Neural cell (in vitro differentiated cells): Measurements from ENCODE around the gene PIP5K1B. TPM values are rescaled to one million over a fixed set of nuclear protein-coding genes. Genes with fewer than 3 reads are reported as not detected.

Source experiments
- H2AFZ ChIP-seq: fragments of 200-600, 300-800 bp; sonication (generic), shearing (Covaris generic); 2 replicates; pipeline ENCODE4 v1.6.0; 2014; ENCODE audit warnings: low read depth, mild to moderate bottlenecking, antibody characterized with exemption, low read length, moderate library complexity
- H3F3A ChIP-seq: fragments of 200-600 bp; shearing (Covaris generic); 2 replicates; pipeline ENCODE4 v1.6.1; 2016; ENCODE audit warnings: mild to moderate bottlenecking, moderate library complexity, mixed read lengths, antibody characterized with exemption, low read length; ENCODE audit not compliant: insufficient read depth, poor library complexity, severe bottlenecking
- H3K27ac ChIP-seq: fragments of 200-600, 300-800 bp; sonication (generic), shearing (Covaris generic); 2 replicates; pipeline ENCODE4 v1.5.1; 2014; ENCODE audit warnings: mild to moderate bottlenecking, low read length, moderate library complexity
- H3K27me3 ChIP-seq: fragments of 300-800, 200-600 bp; sonication (generic), shearing (Covaris generic); 2 replicates; pipeline ENCODE4 v1.6.0; 2014; ENCODE audit warnings: mild to moderate bottlenecking, low read depth, low read length, moderate library complexity; ENCODE audit not compliant: insufficient read depth
- H3K36me3 ChIP-seq: fragments of 300-800, 200-600 bp; sonication (generic), shearing (Covaris generic); 2 replicates; pipeline ENCODE4 v1.5.1; 2014; ENCODE audit warnings: mild to moderate bottlenecking, antibody characterized with exemption, low read length, moderate library complexity; ENCODE audit not compliant: insufficient read depth
- H3K4me2 ChIP-seq: fragments of 300-800, 200-600 bp; sonication (generic), shearing (Covaris generic); 2 replicates; pipeline ENCODE4 v1.6.0; 2014; ENCODE audit warnings: mild to moderate bottlenecking, low read length
- H3K4me3 ChIP-seq: fragments of 300-800, 200-600 bp; sonication (generic), shearing (Covaris generic); 2 replicates; pipeline ENCODE4 v1.5.1; 2014; ENCODE audit warnings: mild to moderate bottlenecking, low read length, moderate library complexity
- H3K79me2 ChIP-seq: fragments of 200-600 bp; shearing (Covaris generic); replicated peaks from 2 replicates; pipeline ENCODE4 v1.6.0; 2014; ENCODE audit warnings: mild to moderate bottlenecking, low read length, moderate library complexity; ENCODE audit not compliant: insufficient read depth
- H3K9ac ChIP-seq: fragments of 300-800, 200-600 bp; sonication (generic), shearing (Covaris generic); 2 replicates; pipeline ENCODE4 v1.6.1; 2016; ENCODE audit warnings: mild to moderate bottlenecking, low read length, mixed read lengths
- H3K9me2 ChIP-seq: fragments of 200-600 bp; shearing (Covaris generic); 2 replicates; pipeline ENCODE4 v1.6.1; 2016; ENCODE audit warnings: mild to moderate bottlenecking, low read length, mixed read lengths; ENCODE audit not compliant: insufficient read depth
- H3K9me3 ChIP-seq: fragments of 200-600, 300-800 bp; sonication (generic), shearing (Covaris generic); 2 replicates; pipeline ENCODE4 v1.6.1; 2016; ENCODE audit warnings: mild to moderate bottlenecking, mixed run types, low read length, moderate library complexity, mixed read lengths
- H4K20me1 ChIP-seq: fragments of 200-600 bp; shearing (Covaris generic); 2 replicates; pipeline ENCODE4 v1.6.1; 2016; ENCODE audit warnings: mild to moderate bottlenecking, mixed run types; ENCODE audit not compliant: insufficient read depth
- EP300 ChIP-seq: fragments of 450-650 bp; conservative IDR thresholded peaks from 2 replicates; pipeline ENCODE4 v1.6.1; 2014; ENCODE audit warnings: antibody characterized with exemption, mild to moderate bottlenecking, moderate library complexity; ENCODE audit not compliant: poor library complexity, severe bottlenecking
- EZH2 ChIP-seq: fragments of 200-600, 300-800 bp; shearing (Covaris generic), sonication (generic); IDR thresholded peaks from 2 replicates; pipeline ENCODE4 v1.6.1; 2014; ENCODE audit warnings: antibody characterized with exemption, low read length, borderline replicate concordance, mild to moderate bottlenecking; ENCODE audit not compliant: insufficient read depth, poor library complexity, severe bottlenecking
- MXI1 ChIP-seq: fragments of 450-650 bp; conservative IDR thresholded peaks from 2 replicates; pipeline ENCODE4 v1.6.1; 2014; ENCODE audit warnings: antibody characterized with exemption, mild to moderate bottlenecking; ENCODE audit not compliant: poor library complexity, severe bottlenecking
- POLR2AphosphoS5 ChIP-seq: IDR thresholded peaks from 2 replicates; pipeline ENCODE4 v1.6.1; 2012
- RAD21 ChIP-seq: fragments of 450-650 bp; conservative IDR thresholded peaks from 2 replicates; pipeline ENCODE4 v1.6.1; 2014; ENCODE audit warnings: antibody characterized with exemption, mild to moderate bottlenecking, moderate library complexity
- SMC3 ChIP-seq: fragments of 450-650 bp; conservative IDR thresholded peaks from 2 replicates; pipeline ENCODE4 v1.6.1; 2014; ENCODE audit warnings: antibody characterized with exemption, mild to moderate bottlenecking, moderate library complexity; ENCODE audit not compliant: poor library complexity
- TAF1 ChIP-seq: IDR thresholded peaks from 2 replicates; pipeline ENCODE4 v1.6.1; 2012; ENCODE audit warnings: low read depth
- polyA plus RNA-seq: library from polyadenylated mRNA; depleted of rRNA; stranded (reverse); fragments of >200 nt; gene quantifications from 2 replicates; pipeline ENCODE4 v1.2.3, GENCODE V29; 2014
- TF ChIP-seq, protein P1 (sequence below): fragments of 450-650 bp; IDR thresholded peaks from 2 replicates; pipeline ENCODE4 v1.5.1; 2014; ENCODE audit warnings: antibody characterized with exemption, mild to moderate bottlenecking, moderate library complexity; ENCODE audit not compliant: poor library complexity, severe bottlenecking
- TF ChIP-seq, protein P2 (sequence below): IDR thresholded peaks from 2 replicates; pipeline ENCODE4 v1.6.1; 2012; ENCODE audit warnings: borderline replicate concordance

PIP5K1B gene
- polyA plus RNA-seq, 1 donor from 2014 or later, result 1.5 TPM

DNA sequence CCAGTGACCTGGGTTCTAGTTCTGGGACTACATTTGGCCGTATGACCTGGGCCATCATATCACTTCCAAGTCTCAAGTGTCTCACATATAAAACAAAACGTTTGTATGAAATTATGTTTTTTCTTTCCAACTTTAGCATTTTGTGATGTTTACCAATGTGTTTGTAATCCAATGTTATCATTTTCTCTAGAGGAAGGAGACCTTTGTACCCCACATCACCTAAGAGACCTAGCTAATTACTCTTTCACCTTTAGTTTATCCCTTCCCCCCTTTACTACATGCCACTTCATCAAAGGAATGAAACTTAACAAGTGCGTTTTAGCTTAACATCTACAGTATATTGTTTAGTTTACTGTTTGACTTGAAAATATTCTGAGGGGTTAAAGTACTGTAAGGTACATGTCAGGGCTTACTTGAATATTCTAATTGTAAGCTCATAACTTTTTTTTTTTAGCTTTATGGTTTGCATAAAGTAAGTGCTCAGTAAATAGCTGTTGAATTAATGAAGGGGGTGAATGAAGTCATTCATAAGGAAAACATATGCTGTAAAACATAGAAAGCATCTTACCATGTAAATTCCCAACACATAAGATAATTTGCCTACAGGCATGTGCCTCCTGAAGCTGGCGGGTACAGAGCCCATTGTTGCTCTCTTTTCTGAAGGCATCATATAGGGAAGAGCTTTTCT lies 2.9 kb downstream of the PIP5K1B start (continued):
- no peak for TF ChIP-seq RAD21

DNA sequence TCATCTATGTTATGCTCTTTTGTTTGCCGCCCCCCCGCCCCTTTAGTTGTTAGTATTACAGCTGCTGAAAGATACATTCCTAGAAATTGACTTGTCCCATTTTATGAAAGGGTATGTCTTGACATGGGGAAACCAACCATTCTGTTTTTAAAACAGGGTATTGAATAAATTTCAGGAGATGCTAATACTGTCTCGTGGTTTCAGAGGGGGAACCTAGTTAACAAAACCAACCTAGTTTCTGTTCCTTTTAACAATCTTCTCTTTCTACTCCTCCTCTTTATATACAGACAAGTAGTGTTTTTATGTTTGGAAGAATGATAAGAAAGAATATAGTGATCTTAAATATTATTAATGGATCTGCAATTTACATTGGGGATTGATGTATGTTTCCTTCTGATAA lies 3.5 kb downstream of the PIP5K1B start:
- Histone ChIP-seq H3K79me2 (no peaks in the 10 kb centered on the region), H3K27me3 (peaks cover 13% of the 10 kb centered on the region), H3K27ac (no peak overlapping the region), H4K20me1 (no peaks in the 10 kb centered on the region), H3F3A (no peaks in the 10 kb centered on the region), H3K9me3 (no peaks in the 10 kb centered on the region), H3K4me3 (no peak overlapping the region), H3K4me2 (no peak overlapping the region), H3K36me3 (no peaks in the 10 kb centered on the region), H3K9me2 (no peaks in the 10 kb centered on the region), H2AFZ (no peak overlapping the region), H3K9ac (no peak overlapping the region)
- TF ChIP-seq, protein P1, sequence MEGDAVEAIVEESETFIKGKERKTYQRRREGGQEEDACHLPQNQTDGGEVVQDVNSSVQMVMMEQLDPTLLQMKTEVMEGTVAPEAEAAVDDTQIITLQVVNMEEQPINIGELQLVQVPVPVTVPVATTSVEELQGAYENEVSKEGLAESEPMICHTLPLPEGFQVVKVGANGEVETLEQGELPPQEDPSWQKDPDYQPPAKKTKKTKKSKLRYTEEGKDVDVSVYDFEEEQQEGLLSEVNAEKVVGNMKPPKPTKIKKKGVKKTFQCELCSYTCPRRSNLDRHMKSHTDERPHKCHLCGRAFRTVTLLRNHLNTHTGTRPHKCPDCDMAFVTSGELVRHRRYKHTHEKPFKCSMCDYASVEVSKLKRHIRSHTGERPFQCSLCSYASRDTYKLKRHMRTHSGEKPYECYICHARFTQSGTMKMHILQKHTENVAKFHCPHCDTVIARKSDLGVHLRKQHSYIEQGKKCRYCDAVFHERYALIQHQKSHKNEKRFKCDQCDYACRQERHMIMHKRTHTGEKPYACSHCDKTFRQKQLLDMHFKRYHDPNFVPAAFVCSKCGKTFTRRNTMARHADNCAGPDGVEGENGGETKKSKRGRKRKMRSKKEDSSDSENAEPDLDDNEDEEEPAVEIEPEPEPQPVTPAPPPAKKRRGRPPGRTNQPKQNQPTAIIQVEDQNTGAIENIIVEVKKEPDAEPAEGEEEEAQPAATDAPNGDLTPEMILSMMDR, result no peak
- TF ChIP-seq EP300, result no peak
- no peak for TF ChIP-seq TAF1
- no peak for TF ChIP-seq EZH2
- TF ChIP-seq, protein P2, sequence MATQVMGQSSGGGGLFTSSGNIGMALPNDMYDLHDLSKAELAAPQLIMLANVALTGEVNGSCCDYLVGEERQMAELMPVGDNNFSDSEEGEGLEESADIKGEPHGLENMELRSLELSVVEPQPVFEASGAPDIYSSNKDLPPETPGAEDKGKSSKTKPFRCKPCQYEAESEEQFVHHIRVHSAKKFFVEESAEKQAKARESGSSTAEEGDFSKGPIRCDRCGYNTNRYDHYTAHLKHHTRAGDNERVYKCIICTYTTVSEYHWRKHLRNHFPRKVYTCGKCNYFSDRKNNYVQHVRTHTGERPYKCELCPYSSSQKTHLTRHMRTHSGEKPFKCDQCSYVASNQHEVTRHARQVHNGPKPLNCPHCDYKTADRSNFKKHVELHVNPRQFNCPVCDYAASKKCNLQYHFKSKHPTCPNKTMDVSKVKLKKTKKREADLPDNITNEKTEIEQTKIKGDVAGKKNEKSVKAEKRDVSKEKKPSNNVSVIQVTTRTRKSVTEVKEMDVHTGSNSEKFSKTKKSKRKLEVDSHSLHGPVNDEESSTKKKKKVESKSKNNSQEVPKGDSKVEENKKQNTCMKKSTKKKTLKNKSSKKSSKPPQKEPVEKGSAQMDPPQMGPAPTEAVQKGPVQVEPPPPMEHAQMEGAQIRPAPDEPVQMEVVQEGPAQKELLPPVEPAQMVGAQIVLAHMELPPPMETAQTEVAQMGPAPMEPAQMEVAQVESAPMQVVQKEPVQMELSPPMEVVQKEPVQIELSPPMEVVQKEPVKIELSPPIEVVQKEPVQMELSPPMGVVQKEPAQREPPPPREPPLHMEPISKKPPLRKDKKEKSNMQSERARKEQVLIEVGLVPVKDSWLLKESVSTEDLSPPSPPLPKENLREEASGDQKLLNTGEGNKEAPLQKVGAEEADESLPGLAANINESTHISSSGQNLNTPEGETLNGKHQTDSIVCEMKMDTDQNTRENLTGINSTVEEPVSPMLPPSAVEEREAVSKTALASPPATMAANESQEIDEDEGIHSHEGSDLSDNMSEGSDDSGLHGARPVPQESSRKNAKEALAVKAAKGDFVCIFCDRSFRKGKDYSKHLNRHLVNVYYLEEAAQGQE, result no peak
- TF ChIP-seq RAD21, result no peak
- no peak for TF ChIP-seq MXI1
- TF ChIP-seq POLR2AphosphoS5, result no peak
- TF ChIP-seq SMC3, result no peak

DNA sequence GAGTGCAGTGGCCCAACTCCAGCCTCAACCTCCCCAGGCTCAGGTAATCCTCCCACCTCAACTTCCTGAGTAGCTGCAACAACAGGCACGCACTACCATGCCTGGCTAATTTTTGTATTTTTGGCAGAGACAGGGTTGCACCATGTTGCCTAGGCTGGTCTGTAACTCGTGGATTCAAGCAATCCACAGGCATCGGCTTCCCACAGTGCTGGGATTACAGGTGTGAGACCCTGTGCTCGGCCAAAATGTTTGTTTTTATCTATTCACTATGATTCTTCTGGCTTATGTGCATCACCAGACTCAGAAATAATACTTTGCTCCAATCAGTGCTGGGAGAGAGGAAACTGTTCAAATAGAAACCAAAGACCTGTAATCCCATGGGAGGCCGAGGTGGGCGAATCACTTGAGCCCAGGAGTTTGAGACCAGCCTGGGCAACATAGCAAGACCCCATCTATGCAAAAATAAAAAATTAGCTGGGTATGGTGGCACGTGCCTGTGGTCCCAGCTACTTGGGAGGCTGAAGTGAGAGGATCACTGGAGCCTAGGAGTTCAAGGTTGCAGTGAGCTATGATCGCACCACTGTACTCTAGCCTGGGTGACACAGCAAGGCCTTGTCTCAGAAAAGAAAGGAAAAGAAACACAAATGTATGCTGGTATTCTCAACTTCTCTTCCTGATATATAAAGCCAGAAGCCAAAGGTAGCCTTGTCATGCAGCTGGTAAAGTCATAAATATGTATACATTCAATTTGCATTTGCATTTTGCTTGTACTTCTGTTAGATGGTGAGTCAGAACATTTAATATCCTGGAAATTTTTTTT lies 4.5 kb downstream of the PIP5K1B start:
- Histone ChIP-seq H3K36me3 (no peaks in the 10 kb centered on the region), H3K9ac (no peak overlapping the region), H2AFZ (no peak overlapping the region), H3K27ac (no peak overlapping the region), H3K4me2 (no peak overlapping the region), H3F3A (no peaks in the 10 kb centered on the region), H3K79me2 (no peaks in the 10 kb centered on the region), H3K9me3 (no peaks in the 10 kb centered on the region), H3K4me3 (no peak overlapping the region), H4K20me1 (no peaks in the 10 kb centered on the region), H3K9me2 (no peaks in the 10 kb centered on the region), H3K27me3 (peaks cover 13% of the 10 kb centered on the region)
- TF ChIP-seq EZH2 (no peak), TAF1 (no peak), MXI1 (no peak), EP300 (no peak), SMC3 (no peak), POLR2AphosphoS5 (no peak), RAD21 (no peak)
- TF ChIP-seq, protein P2, result no peak
- TF ChIP-seq, protein P1, result no peak
